CD4-positive, alpha-beta T cell treated with Interleukin-6 at 100 ng/mL for 8 hours (primary cell): ENCODE data around the gene SLC4A11.
"Not testable (repeated sequence)": the region's sequence is repeated elsewhere in the genome, so short reads cannot be mapped to it uniquely, and the experiment has no call there.

Experiments used
- DNase-seq: peaks from one replicate; pipeline ENCODE4 v3.0.0-alpha.2; 2020; ENCODE audit warnings: mixed read lengths, low spot score

SLC4A11 gene

DNA sequence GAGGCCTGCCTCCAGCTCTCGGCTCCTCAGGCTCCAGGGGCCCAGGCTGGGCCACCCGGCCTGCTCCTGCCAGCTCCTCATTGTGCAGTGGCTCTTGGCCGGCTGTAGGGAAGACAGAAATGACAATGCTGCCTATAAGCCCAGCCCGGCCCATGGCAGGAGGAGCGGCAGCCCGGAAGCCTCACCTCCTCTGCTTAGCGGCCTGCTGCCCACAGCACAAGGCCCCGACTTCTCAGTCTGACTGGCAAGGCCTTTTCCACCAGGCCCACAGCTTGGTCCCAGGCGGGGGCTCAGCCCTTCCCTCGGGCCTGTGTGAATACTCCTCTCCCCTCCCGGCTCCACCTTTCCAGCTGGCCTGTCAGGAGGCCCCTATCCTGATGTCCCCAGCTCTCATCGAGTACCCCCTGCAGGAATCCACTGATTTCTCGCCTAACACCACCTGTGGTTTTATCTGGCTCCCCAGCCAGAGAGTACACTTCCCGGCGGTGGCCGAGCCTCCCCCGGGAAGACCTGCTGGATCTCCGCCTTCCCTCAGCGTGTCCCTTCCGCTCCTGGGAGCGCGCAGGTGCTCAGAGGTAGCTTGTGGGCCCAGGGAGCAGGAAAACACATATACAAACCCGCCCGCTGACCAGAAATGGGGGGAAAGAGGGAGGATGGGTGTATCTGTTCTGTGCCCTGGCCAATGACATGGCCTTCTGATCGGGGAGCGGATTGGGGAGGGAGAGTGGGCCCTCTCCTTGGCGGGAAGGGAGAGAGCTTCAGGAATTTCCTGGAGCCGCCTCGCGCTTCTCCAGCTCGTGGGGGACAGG lies 35.5 kb downstream of the SLC4A11 start:
- DNase-seq, result no peak

DNA sequence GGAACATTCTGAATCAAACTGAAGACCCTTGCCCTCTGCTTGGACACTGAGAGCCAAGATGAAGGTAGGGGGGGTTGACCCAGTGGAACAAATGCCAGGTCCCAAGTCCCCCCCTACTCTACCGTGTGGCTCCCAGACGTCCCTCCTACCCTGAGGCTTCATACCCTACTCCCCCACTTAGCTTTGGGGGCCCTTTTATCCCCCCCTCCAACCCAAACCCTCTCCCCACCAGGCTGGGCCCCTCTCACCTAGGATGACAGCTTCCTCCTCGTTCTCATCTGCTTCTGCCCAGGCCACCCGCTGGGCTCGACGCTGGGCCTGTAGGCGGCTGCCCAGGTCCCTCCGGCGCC lies 36.0 kb downstream of the SLC4A11 start:
- no peak for DNase-seq

DNA sequence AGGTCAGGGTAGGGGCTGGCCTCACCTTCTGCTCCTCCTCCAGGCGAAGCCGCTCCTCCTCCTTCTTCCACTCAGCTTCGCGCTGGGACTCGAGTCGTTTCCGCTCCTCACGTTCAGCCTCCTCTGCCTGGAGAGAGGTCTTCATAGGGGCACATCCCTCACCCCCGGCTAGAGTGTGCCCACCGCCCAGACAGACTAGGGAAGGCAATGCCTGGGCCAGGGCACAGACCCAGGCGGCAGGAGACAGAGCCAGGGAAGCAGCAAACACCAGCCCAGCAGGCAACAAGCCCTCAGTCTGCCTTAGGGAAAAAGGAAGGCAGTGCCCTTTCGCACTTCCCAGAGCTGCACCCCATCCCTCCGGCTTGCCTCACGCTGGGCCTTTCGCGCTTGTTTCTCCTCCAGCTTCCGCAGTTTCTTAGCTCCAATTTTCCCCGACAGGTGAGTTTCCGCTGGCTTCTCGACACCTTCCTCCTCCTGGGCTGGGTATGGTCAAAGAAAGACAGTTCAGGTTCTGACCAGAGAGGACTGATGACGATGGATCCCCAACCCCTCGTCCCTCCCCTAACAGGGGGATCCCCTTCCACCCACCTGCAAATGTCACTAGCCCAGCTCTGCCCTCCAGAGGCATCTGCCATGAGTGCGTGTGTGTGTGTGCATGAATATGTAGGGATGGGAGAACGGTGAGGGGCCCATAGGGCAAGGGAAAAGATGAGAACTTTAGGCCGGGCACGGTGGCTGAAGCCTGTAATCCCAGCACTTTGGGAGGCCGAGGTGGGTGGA lies 38.8 kb downstream of the SLC4A11 start:
- DNase-seq, result no peak

DNA sequence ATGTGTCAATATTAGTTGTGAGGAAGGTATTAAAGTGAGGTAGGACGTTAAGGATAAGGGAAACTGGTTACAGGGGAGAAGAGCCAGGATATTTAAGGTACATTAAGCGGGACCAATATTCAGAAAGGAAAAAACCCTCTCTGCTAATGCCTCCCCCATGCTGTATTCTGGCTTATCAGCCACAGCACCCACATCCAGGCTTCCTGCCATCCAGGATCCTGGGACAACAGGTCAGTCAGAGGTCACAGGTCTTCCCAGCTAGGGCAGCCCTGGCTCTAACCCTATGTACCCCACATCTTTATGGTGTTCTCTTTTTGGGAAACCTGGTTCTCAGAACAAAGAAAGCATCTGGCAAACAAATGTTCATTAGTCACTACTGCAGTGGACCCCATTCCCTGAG lies 39.8 kb downstream of the SLC4A11 start:
- no peak for DNase-seq

DNA sequence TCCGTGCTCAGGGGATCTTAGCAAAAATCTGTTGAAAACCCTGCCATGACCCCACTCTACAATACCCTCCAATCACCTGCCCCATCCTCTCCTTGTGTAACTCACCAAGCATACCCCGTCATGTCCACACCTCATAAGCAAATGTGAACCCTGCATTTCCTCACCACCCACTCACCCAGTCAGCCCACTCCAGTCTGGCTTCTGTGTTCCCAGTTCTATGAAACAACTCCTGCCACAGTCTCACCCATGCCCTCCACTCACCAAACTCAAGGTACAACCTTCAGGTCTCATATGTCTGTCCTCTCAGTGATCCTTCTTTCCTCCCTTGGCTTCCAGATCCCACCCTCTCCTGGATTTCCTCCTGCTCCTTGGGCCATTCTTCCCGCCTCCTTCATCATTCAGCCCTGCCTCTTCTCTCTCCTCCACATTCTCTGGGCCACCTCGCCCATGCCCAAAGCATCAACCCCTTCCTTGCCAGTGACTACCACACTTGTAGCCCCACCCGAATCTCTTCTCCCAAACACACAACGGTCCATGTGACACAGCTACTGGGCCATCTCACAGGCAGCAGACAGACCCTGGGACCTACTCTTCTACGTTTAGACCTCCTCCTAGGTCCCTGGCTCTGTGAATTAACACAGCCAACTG lies 43.3 kb downstream of the SLC4A11 start:
- no peak for DNase-seq

DNA sequence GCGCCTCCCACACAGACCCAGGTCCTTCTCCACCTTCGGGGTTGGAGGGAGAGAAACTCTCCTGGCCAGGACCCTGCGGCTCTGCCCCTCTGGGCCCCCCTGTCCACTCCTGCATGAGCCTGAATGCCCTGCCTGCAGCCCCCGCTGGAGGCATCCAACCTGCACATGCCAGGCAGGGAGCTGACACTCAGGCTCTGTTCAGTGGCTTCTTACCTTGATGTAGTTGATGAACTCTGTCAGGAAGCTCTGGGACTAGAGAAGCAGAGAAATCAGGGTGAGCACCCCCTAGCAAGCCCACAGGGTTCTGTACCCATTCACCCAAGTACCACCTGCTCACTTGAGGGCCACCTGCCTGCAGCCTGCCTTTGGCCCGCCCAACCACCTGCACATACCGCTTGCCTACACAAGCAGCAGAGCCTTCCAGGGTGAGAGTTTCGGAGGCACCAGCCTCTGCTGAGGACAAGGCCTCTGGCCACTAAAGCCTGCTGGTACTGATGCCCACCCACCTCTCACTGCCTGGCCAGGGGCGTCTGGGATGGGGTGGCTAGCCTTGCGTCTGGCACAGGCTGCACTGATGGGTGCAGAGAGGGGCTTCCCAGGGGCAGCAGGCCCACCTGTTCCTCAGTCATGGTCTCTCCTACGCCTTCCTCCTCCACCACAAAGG lies 44.2 kb downstream of the SLC4A11 start:
- DNase-seq, result no peak

DNA sequence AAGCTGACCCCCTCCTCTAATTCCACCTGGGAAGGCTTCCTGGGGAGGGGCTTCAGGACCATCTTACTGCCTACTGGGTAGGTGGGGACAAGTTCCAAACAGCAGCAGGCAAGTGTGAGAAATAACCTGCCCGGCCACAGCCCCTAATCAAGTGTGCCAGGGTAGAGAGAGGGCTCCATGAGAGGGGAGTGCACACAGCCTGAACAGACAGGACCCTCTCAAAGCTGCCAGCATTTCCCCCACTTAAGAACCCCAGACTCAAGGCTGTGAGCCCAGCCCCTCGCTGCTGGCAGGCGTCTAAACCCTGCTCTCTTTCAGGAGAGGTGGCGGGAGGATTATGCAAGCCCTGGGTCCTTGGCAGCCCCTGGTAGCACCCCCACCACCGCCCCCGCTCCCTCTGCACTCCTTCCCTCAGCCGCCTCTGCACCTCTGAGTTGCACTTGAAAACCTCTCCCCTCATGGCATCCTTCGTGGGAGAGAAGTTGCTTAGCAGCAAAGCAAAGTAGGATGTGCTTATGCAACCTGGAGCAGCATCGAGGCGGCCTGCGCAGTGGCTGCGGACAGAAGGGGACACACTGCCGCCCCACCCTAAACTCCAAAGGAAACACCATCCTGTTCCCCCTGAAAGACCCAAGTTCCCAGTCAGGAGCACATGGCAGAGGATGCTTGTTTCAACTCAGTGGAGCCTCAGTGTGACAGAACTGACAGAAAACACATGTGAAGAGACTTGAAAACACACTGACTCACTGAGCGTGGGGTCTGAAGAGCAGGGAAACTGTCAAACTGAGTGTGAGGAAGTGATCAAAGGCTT lies 45.0 kb downstream of the SLC4A11 start:
- DNase-seq, result no peak

DNA sequence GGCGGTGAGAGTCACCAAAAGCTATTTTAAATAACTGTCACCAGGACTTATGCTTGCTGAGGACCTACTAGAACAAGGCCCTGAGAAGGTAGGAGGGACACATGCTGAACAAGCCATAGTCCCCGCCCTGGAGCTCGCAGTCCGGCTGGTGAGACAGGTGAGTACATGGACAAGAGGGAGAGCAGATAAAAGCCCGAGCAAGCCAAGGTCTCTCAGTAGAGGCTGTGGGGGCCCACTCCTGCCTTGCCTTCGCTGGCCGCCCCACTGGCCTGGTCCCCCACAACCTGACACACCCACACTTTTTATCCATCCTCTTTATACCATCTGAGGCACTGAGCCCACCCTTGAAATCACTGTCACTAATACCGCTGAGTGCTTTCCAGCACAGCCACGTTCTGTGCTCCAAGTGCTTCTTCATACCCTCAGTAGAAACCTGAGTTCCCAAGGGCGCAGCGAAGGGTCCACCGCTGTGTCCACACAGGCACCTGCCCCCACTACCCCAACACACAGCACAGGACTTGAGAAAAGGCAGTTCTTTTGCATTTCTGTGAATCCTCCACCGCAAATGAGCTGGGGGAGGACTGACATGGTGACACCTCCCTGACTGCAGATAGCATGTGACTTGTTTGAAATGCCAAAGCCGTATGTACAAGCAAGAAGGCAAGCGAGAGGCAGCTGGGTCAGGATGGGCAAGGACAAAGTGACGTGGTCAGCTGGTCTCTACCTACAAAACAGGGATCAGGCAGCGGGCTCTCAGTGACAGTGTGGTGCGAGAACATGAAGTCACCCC lies 46.6 kb downstream of the SLC4A11 start:
- DNase-seq, result no peak

DNA sequence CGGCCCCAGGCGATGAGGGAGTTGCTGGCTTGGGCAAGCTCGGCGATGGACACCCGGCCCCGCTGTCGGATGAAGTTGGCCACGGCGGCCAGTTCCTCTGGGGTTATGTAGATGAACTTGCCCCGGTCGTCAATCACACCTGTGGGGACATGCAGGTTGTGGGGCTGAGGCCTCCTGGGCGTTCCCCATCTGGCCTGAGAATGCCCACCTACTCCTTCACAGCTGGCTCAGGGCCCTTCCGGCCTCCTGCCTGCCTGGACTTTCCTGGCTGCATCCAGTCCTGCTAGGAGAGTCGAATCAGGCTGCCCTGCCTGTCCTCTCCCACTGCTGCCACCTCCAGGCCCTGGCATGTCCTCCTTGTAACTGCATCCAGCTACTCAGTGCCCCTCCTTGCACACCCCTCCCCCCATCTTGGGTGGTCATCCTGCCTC lies 48.3 kb downstream of the SLC4A11 start:
- no peak for DNase-seq

DNA sequence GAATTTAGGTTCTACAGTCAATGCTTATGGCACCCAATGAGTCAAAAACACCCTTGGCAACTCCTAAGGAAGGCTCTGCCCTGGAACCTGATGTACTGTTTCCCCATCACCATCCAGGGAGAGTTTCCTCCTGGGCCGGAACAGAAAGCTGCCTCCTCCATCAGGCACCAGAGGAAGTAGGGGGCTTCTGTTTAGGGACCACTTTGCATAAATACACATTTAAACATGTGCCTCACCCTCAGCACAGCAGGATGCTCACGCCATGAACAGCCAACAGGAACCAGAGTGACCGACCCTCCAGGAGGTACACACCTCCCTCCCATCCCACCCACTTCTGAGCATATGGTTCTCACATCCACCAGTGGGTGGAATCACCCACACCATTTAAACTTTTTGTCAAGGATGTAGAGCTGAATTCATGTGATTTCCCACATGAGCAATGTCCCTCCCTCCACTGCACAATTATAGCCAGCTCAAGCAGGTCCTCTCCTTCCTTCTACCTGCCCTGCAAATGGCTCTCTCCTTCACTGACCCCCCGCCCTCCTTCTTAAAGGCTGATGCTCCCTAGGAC lies 49.3 kb downstream of the SLC4A11 start:
- DNase-seq, result no peak

DNA sequence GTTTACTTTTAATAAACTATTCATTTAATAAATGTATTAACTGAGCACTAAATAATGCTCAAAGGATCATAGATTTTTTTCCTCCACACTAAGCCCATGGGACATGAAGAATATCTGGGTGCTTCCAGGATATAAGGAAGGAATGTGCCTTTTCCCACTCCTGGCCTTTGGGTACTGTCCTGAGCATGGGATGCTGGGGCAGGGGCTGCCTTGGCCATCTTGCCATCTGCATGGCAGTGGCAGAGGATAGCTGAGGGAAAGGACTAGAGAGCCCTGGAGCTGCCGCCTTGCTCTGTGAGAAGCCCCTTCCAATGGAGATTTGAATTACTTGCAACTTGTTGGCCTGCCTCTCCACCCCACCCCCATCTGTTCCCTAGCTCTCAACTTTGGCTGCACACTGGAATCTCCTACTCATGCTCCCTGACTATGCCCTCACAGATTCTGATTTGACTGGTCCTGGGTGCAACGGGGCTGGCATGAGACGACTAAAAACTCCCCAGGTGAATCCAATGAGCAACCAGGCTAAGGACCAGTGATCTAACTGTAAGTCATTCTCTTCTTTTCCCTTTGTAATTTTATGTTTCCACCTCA lies 50.1 kb downstream of the SLC4A11 start:
- DNase-seq, result no peak

DNA sequence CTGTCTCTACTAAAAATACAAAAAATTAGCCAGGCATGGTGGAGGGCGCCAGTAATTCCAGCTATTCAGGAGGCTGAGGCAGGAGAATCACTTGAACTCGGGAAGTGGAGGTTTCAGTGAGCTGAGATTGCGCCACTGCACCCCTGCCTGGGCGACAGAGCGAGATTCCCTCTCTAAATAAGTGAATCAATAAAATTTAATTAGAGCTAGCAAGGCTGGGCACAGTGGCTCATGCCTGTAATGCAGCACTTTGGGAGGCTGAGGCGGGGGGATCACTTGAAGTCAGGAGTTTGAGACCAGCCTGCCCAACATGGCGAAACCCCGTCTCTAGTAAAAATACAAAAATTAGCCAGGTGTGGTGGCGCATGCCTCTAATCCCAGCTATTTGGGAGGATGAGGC lies 51.1 kb downstream of the SLC4A11 start:
- not testable (repeated sequence) for DNase-seq

DNA sequence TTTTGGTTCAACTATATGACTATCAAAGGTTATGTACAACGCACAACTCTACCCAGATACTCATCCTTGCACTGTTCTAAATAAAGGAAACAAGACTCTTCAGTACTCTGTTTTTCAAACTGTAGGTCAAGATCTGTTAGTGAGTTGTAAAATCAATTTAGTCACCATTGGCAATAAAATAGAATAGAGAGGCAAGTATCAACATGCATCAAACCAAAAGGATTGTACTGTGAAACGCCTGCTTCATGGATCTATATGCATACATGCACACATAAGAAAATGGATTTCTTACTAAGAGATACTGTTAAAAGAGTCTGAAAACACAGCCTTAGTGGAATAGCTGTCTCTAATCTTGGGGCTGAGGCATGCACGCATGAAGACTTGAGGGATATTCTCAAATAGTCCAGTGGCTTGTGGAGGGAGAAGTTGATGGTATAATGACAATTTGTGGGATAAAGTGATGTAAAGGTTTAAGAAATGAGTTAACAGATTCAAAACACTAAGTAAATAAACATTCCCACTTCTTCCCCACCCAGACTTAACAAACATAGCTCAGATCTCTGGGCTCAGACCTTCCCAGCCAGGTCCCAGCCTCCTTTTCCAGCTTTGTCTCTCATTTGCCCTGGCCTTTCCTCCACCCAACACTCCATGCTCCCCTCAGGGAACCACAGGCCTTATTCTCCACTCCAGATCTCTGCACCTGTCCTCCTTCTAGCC lies 54.9 kb downstream of the SLC4A11 start:
- DNase-seq, result no peak

DNA sequence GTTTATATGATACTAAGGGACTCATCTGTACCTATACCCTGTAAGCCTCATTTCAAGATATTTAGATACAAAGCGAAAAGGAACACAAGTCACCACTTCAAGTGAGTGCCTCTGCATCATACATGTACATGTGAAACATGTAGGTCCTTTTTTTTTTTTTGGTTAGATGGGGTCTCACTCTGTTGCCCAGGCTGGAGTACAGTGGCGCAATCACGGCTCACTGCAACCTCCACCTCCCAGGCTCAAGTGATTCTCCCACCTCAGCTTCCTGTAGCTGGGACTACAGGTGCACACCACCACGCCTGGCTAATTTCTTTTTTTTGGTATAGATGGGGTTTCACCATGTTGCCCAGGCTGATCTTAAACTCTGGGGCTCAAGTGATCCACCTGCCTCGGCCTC lies 56.6 kb downstream of the SLC4A11 start:
- not testable (repeated sequence) for DNase-seq

DNA sequence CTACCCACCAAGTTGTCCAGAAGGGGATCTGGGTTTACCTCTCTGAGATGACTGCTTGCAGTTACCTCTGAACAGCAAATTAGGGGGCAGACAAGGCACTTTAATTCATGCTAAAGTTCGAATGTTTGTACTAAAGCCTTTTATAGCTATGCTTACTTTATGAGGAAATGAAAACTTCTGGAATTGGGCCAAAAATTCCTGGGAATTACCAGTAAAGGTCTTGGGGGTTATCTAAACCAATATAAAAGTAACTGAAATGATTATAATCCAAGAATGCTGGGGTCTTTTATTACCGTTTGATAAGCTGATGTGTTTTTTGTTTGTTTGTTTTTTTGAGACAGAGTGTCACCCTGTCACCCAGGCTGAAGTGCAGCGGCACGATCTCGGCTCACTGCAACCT lies 57.7 kb downstream of the SLC4A11 start:
- no peak for DNase-seq

DNA sequence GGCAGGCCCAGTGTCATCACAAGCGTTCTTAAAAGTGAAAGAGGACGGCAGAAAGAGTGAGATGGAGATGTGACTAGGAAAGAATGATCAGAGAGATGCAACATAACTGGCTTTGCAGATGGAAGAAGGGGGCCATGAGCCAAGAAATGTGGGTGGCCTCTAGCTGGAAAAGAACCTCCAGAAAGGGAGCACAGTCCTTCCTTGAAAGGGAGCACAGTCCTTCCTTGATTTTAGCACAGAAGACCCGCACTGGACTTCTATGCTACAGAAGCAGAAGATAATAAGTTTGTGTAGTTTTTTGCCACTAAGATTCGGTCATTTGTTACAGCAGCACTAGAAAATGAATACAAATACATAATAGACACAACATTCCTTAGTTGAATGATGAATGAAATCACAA lies 58.7 kb downstream of the SLC4A11 start:
- DNase-seq, result no peak

DNA sequence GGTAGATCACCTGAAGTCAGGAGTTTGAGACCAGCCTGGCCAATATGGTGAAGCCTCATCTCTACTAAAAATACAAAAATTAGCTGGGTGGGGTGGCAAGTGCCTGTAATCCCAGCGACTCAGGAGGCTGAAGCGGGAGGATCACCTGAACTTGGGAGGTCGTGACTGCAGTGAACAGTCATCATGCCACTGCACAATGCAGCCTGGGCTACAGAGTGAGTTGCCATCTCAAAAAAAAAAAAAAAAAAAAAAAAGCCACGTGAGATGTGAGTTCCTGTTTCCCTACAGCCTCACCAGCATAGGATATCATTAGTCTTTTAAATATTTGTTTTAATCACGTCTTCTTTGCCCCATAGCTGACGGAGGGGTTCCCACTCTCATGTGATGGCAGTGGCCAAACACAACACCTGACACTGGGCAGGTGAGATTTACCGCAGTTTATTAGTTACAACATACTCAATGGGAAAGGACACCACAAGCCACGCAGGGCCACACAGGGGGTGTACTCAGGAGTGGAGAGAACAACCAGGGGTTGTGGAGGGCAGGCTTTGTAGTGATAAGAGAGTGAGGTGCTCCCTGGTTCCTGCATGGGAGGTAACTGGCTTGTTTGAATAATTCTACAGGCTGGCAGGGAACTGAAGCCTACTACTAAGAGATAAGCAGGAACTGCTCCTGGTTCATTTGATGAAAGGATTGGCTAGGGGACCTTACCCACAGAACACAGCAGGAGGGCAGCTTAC lies 61.1 kb downstream of the SLC4A11 start:
- DNase-seq, result no peak
